Chondrocyte (in vitro differentiated cells): ENCODE measurements around the gene MCTP2. TPM values are rescaled to one million over a fixed set of nuclear protein-coding genes. Genes with fewer than 3 reads are reported as not detected.
A peak's percentile ranks its signal among the peaks of the same experiment; 100 is the strongest.

Source experiments
- DNase-seq: peaks from one replicate; pipeline ENCODE4 v3.0.0; 2021; ENCODE audit warnings: mixed read lengths, low spot score
- H3K27ac Mint-ChIP-seq: one replicate; pipeline ENCODE4 v1.8.0; 2021; ENCODE audit warnings: mild to moderate bottlenecking, moderate library complexity, mixed read lengths; ENCODE audit not compliant: unreplicated experiment
- H3K27me3 Mint-ChIP-seq: 2 replicates; pipeline ENCODE4 v1.8.0; 2021; ENCODE audit warnings: low read depth, mixed read lengths
- H3K36me3 Mint-ChIP-seq: 2 replicates; pipeline ENCODE4 v1.8.0; 2021; ENCODE audit warnings: low read depth, mixed read lengths
- H3K4me1 Mint-ChIP-seq: 2 replicates; pipeline ENCODE4 v1.8.0; 2021; ENCODE audit warnings: low read depth, mild to moderate bottlenecking, mixed read lengths
- H3K4me3 Mint-ChIP-seq: one replicate; pipeline ENCODE4 v1.8.0; 2021; ENCODE audit warnings: mild to moderate bottlenecking, moderate library complexity, mixed read lengths; ENCODE audit not compliant: unreplicated experiment
- H3K9me3 Mint-ChIP-seq: 2 replicates; pipeline ENCODE4 v1.8.0; 2021; ENCODE audit warnings: low read depth, mixed read lengths
- total RNA-seq: library from RNA; stranded (reverse); gene quantifications from 3 replicates; pipeline ENCODE4 v1.2.1, GENCODE V29; 2021
- TF ChIP-seq, protein P1 (sequence below): fragments of 200-600 bp; sonication (generic); IDR thresholded peaks from 2 replicates; pipeline ENCODE4 v1.5.0; 2021; ENCODE audit warnings: antibody characterized with exemption, mild to moderate bottlenecking, moderate library complexity

The MCTP2 gene
- total RNA-seq, 1 donor from 2014 or later = 4.5 TPM

DNA sequence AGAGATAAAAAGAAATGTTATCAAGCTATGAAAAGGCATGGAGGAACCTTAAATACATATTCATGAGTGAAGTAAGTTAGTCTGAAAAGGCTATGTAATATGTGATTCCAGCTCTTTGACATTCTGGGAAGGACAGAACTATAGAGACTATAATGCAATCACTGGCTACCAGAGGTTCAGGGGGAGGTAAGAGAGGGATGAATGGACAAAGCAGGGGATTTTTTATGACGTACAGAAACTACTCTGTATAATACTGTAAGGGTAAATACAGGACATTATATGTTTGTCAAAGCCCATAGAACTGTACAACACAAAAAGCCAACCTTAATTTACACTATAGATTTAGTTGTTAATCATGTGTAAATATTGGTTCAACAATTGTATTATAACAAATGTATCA is 46.1 kb downstream of the MCTP2 start:
- no peaks in the 10 kb centered on the region for H3K27me3 Mint-ChIP-seq
- no peak for DNase-seq
- peaks cover 5% of the 10 kb centered on the region for H3K4me1 Mint-ChIP-seq

DNA sequence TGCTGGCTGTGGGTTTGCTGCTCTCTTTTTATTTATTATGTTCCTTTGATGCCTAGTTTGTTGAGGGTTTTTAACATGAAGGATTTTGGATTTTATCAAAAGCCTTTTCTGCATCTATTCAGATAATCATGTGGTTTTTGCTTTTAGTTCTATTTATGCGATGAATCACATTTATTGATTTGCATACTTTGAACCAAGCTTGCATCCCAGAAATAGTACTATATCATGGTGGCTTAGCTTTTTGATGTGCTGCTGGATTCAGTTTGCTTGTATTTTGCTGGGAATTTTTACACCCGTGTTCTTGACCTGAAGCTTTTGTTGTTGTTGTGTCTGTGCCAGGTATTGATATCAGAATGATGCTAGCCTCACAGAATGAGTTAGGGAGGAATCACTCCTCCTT is 48.4 kb downstream of the MCTP2 start:
- H3K9me3 Mint-ChIP-seq = peaks cover 12% of the 10 kb centered on the region
- no peaks in the 10 kb centered on the region for H3K27me3 Mint-ChIP-seq
- no peak overlapping the region for H3K4me3 Mint-ChIP-seq

More for the DNA sequence above, 46.1 kb downstream of the MCTP2 start:
- Mint-ChIP-seq H3K27ac (no peak overlapping the region), H3K4me3 (no peak overlapping the region), H3K9me3 (peaks cover 16% of the 10 kb centered on the region), H3K36me3 (peaks cover 3% of the 10 kb centered on the region)
- TF ChIP-seq, protein P1, sequence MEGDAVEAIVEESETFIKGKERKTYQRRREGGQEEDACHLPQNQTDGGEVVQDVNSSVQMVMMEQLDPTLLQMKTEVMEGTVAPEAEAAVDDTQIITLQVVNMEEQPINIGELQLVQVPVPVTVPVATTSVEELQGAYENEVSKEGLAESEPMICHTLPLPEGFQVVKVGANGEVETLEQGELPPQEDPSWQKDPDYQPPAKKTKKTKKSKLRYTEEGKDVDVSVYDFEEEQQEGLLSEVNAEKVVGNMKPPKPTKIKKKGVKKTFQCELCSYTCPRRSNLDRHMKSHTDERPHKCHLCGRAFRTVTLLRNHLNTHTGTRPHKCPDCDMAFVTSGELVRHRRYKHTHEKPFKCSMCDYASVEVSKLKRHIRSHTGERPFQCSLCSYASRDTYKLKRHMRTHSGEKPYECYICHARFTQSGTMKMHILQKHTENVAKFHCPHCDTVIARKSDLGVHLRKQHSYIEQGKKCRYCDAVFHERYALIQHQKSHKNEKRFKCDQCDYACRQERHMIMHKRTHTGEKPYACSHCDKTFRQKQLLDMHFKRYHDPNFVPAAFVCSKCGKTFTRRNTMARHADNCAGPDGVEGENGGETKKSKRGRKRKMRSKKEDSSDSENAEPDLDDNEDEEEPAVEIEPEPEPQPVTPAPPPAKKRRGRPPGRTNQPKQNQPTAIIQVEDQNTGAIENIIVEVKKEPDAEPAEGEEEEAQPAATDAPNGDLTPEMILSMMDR = no peak

DNA sequence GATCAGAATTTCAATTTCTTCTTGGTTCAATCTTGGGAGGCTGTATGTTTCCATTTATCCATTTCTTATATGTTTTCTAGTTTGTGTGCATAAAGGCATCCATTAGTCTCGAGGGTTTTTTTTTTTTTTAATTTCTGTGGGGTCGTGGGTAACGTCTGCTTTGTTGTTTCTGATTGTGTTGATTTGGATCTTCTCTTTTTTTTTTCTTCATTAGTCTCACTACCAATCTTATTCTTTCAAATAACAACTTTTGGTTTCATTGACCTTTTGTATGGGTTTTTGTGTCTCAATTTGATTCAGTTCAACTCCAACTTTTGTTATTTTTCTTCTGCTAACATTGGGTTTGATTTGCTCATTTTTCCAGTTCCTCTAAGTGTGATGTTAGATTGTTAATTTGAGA is 48.9 kb downstream of the MCTP2 start:
- no peak overlapping the region for H3K4me3 Mint-ChIP-seq
- peaks cover 11% of the 10 kb centered on the region for H3K9me3 Mint-ChIP-seq
- H3K4me1 Mint-ChIP-seq = peaks cover 8% of the 10 kb centered on the region
- TF ChIP-seq, protein P1 = no peak
- peaks cover 3% of the 10 kb centered on the region for H3K36me3 Mint-ChIP-seq
- H3K27ac Mint-ChIP-seq = no peak overlapping the region
- no peak for DNase-seq
- no peaks in the 10 kb centered on the region for H3K27me3 Mint-ChIP-seq

More for the DNA sequence above, 48.4 kb downstream of the MCTP2 start:
- TF ChIP-seq, protein P1 = no peak
- H3K4me1 Mint-ChIP-seq = peaks cover 8% of the 10 kb centered on the region
- peaks cover 3% of the 10 kb centered on the region for H3K36me3 Mint-ChIP-seq
- H3K27ac Mint-ChIP-seq = no peak overlapping the region
- no peak for DNase-seq

DNA sequence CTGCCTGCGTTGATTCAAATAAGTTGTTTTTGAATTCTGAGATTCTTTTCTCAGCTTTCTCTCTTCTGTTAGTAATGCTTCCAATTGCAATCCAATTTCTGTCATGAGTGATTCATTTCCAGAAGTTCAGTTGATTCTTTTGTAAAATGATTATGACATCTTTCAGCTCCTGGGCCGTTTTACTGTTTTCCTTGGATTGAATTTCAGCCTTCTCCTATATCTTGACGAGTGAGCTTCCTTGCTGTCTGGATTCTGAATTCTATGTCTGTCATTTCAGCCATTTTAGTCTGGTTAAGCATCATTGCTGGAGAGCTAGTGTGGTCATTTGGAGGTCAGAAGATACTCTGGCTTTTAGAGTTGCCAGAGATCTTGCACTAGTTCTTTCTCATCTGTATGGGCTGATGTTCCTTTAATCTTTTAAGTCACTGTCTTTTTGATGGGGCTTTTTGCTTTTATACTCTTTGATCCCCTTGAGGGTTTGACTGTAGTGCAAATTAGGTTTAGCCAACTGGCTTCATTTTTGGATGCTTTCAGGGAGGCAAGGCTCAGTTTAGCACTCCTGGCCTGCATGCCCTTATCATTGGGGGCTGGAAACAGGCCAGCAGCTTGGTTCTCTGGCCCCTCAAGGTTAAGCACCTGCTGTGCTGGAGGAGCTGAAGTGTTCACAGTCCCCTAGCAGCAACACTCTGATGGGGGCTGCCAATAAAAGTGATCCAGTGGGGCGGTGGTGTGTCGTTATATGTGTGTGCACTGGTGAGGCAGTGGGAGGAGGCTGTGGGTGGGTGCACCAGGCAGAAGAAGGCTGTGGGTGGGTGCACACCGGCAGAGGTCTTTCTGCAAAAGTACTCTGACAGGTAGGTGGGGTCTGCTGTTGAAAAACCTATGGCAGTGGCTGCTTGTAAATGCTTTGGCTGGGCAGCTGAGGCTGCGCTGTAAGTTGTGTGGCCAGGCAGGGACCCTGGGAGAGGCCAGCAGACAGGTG is 51.2 kb downstream of the MCTP2 start:
- H3K36me3 Mint-ChIP-seq = peaks cover 3% of the 10 kb centered on the region
- H3K4me3 Mint-ChIP-seq = no peak overlapping the region
- no peak for DNase-seq
- H3K9me3 Mint-ChIP-seq = peaks cover 11% of the 10 kb centered on the region
- TF ChIP-seq, protein P1 = no peak
- peak overlapping the region; percentile 49 for H3K27ac Mint-ChIP-seq
- peaks cover 14% of the 10 kb centered on the region for H3K4me1 Mint-ChIP-seq
- H3K27me3 Mint-ChIP-seq = no peaks in the 10 kb centered on the region

DNA sequence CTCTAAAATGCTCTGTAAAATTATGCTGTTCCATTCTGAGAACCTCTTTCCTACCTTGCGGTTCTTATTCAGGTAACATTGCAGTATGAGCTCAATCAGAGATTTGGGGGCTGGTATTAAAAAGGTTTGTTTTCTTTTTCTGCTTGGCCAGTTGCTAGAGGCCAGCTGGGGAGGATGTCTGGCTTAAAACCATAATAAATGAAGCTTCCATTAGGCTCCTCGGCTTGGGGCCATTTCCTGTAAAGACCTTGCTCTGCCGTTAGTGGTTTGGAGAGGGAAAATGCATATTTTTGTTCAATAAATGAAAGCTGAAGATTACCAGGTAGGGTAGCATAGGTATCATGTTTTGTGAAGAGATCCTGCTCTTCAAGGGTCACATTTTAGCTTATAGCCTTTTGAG is 55.2 kb downstream of the MCTP2 start:
- Mint-ChIP-seq H3K27ac (no peak overlapping the region), H3K9me3 (peaks cover 20% of the 10 kb centered on the region), H3K27me3 (no peaks in the 10 kb centered on the region), H3K36me3 (peaks cover 2% of the 10 kb centered on the region), H3K4me1 (peaks cover 14% of the 10 kb centered on the region), H3K4me3 (no peak overlapping the region)
- TF ChIP-seq, protein P1 = no peak
- no peak for DNase-seq
